NCI-H2029 treated with DMSO at 0.1 percent for 48 hours (cell line): ENCODE data around the gene DPH7.
"Not testable (repeated sequence)": the region's sequence is repeated elsewhere in the genome, so short reads cannot be mapped to it uniquely, and the experiment has no call there.

ENCODE experiments used
- DNase-seq: peaks from one replicate; lab custom pipeline; 2025; lab: John Stamatoyannopoulos, UW

The DPH7 gene

DNA sequence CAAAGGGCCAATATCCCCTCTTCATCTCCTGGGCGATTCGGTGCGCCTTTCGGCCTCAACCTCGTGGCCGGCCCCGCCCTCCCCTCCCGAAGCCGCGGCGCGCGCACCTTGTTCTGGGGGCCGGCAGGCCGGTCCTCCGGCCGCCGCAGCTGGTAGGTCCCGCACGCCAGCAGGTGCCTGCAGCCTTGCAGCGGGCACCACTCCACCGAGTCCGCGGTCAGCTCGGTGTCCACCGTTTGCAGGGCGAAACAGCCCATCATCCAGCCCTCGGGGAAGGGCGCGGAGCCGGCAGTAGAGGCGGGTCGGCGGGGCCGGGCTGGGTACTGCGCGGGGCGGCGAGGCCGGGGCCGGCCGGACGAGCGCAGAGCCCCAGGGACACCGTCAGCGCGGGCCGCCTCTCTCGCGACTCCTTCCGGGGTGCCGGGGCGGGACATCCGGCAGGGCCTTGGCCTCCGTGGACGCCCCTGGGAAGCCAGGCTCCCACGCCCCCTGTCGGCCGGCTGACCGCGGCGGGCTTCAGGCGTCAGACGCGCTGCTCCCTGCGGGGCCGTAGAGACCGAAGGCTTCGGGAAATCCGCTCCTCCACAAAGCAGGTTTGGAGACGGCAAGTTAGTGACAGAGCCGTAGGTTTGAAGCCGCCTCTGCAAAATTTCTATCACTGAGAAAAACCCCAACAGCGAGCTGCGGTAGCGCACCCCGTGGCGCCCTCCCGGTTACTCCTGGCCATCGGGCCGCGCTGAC lies at the start of gene DPH7:
DPH7 (minus strand) TSS at position 408 of the 741 bp plus-strand sequence; CDS start at position 260, 148 bp downstream.
- peak; percentile 28 for DNase-seq

DNA sequence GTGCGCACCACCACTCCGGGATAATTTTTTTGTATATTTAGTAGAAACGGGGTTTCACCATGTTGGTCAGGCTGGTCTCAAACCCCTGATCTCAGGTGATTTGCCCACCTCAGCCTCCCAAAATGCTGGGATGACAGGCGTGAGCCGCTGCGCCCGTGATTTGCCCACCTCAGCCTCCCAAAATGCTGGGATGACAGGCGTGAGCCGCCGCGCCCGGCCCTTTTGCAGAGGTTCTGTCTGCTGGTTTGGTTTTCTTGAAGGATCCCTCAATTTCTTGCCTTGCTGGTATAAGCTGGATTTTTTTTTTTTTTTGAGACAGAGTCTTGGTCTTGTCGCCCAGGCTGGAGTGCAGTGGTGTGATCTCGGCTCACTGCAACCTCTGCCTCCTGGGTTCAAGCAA lies 48.7 kb upstream of the DPH7 start:
- not testable (repeated sequence) for DNase-seq

DNA sequence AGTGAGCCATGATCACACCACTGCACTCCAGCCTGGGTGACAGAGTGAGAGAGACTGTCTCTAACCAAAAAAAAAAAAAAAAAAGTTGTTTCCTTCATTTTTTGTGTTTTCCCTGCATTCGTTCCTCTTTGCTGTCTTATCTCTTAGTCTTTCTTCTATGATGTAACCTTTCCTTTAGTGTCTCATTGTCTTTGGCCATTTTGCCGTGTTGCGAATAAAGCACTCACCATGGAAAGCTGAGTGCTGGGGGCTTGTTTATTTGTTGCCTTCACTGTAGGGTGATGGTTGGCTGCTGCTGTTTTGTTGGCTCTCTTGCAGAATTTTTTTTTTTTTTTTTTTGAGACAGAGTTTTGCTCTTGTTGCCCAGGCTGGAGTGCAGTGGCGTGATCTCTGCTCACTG lies 47.7 kb upstream of the DPH7 start:
- no peak for DNase-seq

DNA sequence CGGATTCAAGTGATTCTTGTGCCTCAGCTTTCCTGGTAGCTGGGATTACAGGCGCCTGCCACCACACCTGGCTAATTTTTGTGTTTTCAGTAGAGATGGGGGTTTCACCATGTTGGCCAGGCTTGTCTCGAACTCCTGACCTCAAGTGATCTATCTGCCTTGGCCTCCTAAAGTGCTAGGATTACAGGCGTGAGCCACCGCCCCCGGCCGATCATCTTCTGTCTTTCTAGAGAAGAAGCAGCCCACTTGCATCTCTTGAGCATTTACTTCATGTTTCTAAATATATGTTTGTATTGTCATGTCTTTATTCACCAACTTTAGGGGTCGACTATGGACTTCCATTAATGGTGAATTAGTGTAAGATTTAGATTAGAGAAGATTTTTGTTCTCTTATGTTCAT lies 43.5 kb upstream of the DPH7 start:
- DNase-seq, result not testable (repeated sequence)

DNA sequence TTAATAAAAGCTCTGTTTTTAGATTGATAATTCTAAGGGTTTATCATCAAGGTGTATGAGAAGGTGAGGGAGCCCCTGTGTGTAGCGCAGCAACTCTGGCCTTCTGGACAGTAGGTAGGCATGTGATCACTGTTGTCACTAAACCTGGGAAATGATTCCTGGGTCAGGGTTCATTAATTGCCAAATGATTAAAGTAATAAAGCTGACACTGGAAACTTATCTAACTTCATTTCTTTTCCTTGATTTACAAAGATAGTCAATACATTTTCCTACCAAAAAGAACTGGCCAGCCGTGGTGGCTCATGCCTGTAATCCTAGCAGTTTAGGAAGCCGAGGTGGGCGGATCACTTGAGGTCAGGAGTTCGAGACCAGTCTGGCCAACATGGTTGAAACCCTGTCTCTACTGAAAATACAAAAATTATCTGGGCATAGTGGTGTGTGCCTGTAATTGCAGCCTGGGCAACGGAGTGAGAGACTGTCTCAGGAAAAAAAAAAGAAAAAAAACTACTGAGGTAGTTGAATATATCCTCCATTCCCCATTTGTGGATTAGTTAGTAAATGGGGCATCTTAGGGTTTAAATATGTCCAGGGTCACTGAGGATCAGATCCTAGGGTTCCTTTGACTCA lies 42.5 kb upstream of the DPH7 start:
- no peak for DNase-seq

DNA sequence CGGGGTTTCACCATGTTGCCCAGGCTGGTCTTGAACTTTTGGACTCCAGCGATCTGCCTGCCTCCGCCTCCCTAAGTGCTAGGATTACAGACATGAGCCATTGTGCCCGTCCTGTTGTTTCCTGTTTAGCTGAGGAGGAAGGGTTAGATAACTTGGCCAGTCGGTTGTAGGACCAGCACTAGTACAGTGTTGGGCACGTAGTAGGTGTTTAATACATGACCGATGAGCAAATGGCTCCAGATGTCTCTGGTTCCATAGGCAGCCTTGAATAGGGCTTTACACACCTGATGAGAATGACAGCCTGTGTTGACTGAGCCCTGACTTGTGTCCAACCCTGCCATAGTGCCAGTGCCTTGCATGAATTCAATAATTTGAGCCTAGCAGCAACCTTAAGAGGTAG lies 41.9 kb upstream of the DPH7 start:
- no peak for DNase-seq

DNA sequence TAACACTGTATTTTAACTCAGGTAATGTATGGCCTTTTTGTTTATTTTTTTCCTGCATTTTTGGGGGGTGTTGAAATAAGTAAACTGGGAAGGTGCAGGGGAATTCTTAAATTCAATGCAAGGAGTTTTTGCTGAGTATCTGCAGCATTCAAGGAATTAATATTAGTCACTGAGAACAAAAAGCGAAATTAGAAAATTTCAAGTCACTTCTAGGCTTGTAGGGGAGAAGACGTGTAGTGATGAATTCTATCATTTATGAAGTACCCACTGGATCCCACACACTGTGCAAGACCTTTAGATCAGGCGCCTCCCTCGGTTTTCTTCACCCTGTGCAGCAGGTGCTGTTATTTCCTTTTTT lies 41.3 kb upstream of the DPH7 start:
- DNase-seq, result no peak

DNA sequence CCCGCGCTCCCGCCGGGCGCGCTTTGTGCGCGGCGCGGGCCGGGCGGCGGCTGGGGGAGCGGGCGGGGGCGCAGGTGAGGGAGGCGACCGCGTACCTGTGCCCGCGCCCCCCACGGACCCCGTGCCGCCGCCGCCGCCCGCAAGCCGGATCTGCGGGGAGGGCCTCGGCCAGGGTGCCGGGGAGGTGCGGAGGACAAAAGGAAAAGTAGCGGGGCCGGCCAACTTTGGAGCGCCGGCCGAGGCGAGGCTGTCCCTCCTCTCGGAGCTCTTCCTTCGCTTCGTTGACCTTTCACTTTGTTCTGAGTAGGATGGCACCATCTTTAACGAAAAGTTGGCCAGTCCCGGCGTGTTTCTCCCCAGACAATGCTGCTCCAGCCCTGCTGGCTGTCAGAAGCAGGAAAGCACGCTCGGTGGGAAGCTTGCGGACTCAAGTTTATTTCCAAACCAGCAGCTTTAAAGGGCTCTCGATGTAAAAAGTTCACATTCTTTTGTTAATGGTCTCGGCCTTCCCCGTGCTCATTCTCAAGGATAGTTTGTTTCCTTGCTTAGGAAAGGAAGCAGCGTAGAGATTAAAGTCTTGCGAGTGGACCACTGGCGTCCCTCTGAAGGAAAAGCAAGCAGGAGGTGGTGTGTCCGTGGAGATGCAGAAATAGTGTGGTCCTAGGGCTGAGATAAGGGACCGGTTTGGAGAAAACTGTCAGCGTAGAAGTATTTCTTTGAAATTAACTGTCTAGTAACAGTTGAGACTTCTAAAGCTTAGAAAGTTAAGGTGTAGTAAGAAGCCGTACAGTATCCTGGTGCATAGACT lies 40.7 kb upstream of the DPH7 start:
- DNase-seq, result no peak

DNA sequence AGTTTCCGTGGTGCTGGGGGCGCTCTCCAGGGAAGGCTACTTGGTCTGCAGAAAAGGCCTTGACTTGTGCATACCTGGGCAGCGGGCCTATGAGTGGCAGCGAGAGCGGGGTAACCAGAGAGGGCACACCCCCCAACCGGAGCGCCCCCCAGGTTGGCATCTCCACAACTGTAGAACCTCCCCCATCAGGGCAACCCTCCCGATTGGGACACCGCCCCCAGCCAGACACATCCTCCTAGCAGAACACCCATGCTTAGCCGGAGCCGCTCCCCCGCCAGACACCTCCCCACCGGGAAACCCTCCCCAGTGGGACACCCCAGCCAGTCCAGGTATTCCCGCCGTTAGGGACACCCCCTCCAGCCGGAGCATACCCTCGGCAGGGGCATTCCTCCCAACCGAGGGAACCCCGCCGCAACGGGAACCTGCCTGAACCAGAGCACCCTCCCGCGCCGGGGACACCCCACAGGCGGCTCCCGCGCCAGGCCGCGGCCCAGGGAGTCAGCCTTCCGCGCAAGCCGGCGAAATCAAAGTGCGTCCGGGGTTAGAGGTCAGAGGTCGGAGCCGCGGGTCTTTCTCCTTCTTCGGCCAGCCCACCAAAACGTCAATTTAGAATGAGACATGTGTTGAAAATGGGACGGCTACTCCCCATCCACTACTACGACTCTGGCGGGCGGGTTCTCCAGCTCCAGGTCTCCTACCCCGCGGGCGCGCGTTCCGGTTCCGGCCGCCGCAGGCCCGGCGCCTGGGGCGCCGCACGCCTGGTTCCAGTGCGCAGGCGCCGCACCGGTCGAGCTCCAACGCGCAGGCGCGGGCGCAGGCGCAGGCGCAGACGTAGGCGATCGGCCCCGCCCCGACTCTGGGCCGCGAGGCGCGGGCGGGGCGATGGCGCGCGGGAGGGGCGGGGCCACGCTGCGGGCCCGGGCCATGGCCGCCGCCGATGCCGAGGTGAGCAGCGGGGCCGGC lies 39.7 kb upstream of the DPH7 start, which contains the start of gene EHMT1:
EHMT1 (plus strand) TSS at position 901 of the 963 bp plus-strand sequence; CDS start at position 925, 24 bp downstream.
- peak; percentile 72 for DNase-seq

DNA sequence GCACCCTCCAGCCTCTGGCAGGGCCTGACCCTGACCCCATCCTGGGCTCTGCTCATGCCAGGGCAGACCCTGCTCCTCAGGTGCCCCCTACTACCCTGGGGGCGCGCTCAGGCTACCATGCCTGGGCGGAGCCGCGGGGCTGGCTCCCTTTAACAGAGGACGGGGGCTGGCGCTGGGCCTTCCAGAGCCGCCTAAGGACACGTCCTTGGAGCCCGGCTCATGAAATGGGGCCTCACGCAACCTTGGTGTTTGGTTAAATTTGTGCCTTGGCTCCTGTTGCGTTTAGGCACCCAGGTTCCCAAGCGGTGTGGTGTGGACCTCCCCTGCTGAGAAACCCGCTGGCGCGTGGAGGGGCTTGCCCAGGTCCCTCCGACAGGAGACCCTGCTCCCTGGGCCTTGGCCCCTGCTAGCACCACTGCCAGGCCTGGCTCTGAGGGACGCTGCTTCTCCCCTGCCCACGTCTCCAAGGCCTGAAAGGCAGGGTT lies 36.7 kb upstream of the DPH7 start:
- no peak for DNase-seq

DNA sequence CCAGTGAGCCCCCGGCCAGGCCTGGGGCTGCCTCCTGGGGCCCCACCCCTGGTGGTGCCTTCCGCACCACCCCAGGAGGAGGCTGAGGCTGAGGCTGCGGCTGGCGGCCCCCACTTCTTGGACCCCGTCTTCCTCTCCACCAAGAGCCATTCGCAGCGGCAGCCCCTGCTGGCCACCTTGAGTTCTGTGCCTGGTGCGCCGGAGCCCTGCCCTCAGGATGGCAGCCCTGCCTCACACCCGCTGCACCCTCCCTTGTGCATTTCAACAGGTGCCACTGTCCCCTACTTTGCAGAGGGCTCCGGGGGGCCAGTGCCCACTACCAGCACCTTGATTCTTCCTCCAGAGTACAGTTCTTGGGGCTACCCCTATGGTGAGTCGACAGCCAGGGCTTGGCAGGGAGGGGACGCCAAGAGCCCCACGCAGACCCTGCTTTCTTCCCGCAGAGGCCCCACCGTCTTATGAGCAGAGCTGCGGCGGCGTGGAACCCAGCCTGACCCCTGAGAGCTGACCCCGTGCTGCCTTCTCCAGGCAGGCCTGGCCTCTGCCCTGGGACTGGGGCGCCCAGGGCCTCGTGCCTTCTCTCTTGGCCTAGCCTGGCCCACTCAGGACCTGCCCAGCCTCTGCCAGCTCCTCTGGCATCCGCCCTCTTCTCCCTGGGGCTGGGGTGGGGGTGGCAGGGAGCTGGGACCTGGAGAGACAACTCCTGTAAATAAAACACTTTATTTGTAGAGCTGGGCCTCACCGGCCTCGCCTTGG lies 36.1 kb upstream of the DPH7 start:
- DNase-seq, result no peak

DNA sequence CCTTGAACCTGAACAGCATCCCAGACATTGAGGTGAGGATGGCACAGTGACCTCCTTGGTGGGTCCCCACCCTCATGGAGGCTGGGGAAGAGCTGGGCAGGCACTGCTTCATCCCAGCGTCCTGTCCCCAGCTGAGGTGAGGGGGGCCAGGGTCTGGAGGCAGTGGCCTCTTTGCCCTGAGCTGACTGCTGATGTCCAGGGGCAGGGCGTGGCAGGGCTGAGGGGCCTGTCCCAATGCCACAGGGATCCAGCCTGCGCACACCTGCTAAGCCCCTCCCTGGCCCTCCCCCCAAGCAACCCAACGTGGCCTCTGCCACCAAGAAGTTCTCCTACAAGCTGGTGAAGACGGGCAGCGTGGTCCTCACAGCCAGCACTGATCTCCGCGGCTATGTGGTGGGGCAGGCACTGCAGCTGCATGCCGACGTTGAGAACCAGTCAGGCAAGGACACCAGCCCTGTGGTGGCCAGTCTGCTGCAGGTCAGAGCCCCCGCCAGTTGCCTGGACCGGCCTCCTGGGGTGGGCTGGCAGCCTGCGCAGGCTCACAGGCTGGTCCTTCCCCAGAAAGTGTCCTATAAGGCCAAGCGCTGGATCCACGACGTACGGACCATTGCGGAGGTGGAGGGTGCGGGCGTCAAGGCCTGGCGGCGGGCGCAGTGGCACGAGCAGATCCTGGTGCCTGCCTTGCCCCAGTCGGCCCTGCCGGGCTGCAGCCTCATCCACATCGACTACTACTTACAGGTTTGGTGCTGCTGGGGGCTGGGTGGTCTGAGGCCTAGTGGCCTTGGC lies 35.2 kb upstream of the DPH7 start:
- DNase-seq, result no peak

DNA sequence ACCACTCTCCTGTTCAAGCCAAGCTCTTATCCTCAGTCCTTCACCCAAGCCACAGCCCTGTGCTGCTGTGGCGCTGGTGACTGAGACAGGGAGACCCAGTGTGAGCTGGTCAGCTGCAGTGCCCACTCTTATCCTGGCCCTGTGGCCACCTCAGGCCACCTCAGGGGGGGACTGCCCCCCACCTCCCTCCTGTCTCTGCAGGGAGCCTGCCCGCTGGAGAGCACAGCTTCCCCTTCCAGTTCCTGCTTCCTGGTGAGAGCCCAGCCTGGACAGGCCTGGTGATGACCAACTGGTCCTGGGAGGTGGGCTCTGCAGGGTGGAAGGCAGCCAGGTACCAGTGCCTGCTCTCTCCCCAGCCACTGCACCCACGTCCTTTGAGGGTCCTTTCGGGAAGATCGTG lies 34.5 kb upstream of the DPH7 start:
- DNase-seq, result no peak

DNA sequence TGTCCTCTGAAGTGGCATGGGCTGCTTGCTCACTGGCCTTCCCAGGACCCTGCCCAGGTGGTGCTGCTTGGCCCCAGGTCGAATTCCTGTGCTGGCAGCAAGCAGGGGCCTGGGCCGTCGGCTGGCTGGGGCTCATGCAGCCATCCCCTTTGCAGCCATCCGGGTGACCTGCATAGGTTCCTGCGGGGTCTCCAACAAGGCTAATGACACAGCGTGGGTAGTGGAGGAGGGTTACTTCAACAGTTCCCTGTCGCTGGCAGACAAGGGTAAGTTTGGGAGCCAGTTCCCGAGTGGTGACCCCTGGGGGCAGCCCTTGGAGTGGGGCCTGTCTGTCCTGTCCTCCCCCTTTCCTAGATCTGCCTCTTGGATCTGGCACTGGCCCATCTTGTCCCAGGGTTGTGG lies 34.0 kb upstream of the DPH7 start:
- DNase-seq, result no peak

DNA sequence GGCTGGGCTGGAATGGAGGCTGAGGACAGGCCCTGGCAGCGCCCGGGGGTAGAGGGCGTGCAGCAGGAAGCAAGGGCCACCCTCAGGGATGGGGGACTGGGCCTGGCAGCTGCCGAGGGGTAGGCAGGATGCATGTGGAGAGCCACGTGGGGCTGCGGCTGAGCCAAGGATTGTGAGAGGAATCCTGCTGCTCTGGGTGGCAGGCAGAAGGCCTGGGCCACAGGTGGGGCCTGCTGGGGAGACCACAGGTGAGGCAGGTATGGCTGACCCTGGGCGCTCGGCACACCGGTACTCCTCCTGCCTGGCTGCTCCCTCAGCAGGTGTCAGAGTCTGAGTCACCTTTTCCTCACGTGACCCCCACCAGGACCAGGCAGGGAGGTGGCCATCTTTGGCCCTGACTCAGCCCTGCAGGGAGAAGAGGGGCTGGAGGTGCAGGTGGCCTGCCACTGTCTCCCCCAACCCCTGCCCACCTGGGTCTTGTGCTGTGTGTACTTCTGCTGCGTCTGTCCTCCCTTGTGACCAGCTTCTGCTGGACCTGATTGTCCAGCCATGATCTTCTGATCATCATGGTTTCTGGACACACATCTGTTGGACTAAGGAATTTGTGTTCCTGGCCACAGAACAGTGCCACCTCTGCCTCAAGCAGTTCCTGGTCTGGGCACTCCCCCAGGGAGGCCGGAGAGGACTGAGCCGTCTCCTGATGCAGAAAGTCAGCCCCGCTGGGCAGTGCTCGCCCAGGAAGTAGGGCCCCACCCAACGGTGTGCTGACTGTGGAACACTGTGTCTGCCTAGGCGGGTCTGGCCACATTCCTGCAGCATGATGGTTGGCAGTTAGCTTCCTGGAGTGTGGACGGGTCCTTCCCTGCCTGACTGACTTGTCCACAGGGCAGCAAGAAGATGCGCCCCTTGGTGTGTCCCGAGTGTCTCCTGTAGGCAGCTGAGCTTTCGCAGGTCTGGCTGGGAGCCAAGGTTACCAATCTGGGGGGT lies 33.2 kb upstream of the DPH7 start:
- peak; percentile 19 for DNase-seq

DNA sequence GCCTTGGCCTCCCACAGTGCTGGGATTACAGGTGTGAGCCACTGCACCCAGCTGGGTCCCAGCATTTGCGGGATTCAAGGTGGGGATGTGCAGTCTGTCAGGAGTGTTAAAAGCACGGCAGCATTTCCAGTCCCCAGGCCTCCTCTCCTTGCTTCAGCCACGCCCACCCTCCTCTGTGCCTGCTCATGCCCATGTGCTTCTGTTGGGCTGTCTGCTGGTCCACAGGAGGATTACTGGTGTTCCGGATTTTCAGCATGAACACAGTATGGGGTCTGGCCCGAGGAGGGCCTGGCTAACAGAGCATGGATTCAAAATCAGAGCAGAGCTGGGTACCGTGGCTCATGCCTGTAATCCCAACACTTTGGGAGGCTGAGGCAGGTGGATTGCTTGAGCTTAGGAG lies 32.2 kb upstream of the DPH7 start:
- no peak for DNase-seq

DNA sequence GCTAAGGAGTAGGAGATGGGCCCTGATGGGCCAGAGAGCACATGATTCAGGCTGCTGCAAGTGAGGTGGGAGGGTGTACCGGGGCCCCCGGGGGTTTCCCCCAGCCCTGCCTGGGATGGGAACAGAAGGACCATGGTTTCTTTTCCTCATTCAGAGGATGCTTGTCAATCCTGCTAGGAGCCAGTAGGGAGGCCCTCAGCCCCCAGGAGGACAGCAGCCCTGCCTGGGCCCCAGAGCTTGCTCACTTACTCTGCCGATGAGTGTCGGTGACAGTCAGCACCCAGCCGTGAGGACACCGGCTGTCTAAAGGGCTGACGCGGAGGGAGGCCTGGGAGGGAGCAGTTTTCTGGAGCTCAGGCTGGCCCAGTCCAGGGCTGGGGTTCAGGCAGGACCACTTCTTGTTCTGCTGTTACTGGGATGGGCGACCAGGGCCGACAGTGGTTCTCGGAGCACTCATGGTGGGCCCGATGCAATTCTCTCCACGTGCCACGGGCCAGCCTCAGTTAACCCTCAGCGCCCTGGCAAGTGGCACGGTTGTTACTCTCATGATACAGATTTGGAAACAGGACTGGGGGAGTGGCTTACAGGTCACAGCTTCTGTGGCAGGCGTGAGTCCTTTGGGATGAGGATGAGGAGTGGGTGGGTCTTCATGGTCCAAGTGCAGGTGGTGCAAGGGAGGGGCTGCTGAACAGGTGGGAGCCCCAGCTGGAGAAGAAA lies 28.6 kb upstream of the DPH7 start:
- no peak for DNase-seq

DNA sequence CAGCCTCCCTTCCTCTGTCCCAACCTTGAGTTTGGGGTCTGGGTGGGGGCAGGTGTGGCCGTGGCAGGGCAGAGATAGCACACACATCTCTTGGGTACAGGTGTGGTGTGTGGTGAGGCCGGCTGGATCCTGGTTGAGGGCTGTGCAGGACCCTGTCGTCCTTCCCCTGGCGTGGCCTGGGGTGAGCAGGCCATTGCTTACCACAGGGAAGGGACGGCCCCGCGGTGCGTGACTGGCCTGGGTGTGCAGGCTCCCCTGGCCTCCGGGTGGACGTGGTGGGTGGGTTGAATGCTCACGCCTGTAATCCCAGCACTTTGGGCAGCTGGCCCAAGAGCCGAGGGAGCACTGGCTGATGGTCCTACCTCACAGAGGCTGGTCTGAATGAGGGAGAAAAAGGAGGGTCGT lies 28.0 kb upstream of the DPH7 start:
- DNase-seq, result no peak
